Amniotic epithelial cell (primary cell): Measurements from ENCODE around the gene SEC14L2.
"Not testable (repeated sequence)": the region's sequence is repeated elsewhere in the genome, so short reads cannot be mapped to it uniquely, and the experiment has no call there.

Experiments
- DNase-seq: peaks from one replicate; pipeline ENCODE4 v3.0.0-alpha.2; 2010; ENCODE audit warnings: low read depth

Gene SEC14L2

GRCh38 chr22:30375312-30375849 lies 21.4 kb upstream of the SEC14L2 start:
- no peak for DNase-seq

GRCh38 chr22:30380011-30380410 lies 16.8 kb upstream of the SEC14L2 start:
- DNase-seq, result no peak

- DNase-seq, result no peak
Observed at GRCh38 chr22:30381264-30381663, 15.6 kb upstream of the SEC14L2 start.

GRCh38 chr22:30382340-30382739 lies 14.5 kb upstream of the SEC14L2 start:
- no peak for DNase-seq

- DNase-seq, result no peak
Observed at GRCh38 chr22:30383061-30383460, 13.8 kb upstream of the SEC14L2 start.

GRCh38 chr22:30385942-30386341 lies 10.9 kb upstream of the SEC14L2 start:
- DNase-seq, result no peak

- no peak for DNase-seq
Observed at GRCh38 chr22:30386608-30386959, 10.2 kb upstream of the SEC14L2 start.

GRCh38 chr22:30386960-30387827 lies 9.6 kb upstream of the SEC14L2 start, which contains the start of gene RNF215:
TSS of gene RNF215 (minus strand) at chr22:30387411. CDS start at chr22:30387313, 98 bp downstream.
- DNase-seq, result peak; percentile 41

GRCh38 chr22:30390974-30391691 lies 5.7 kb upstream of the SEC14L2 start:
- peak; percentile 68 for DNase-seq

- DNase-seq, result no peak
Observed at GRCh38 chr22:30392661-30393321, 4.0 kb upstream of the SEC14L2 start.

GRCh38 chr22:30393322-30393680 lies 3.5 kb upstream of the SEC14L2 start:
- no peak for DNase-seq

GRCh38 chr22:30393885-30394284 lies 2.9 kb upstream of the SEC14L2 start:
- DNase-seq, result no peak

- DNase-seq, result no peak
Observed at GRCh38 chr22:30397656-30398635, 1.1 kb downstream of the SEC14L2 start.

GRCh38 chr22:30398685-30399680 lies 2.2 kb downstream of the SEC14L2 start:
- peak; percentile 31 for DNase-seq

- no peak for DNase-seq
Observed at GRCh38 chr22:30399718-30400117, 2.9 kb downstream of the SEC14L2 start.

GRCh38 chr22:30400159-30400558 lies 3.3 kb downstream of the SEC14L2 start:
- DNase-seq, result no peak

- DNase-seq, result not testable (repeated sequence)
Observed at GRCh38 chr22:30401024-30401423, 4.2 kb downstream of the SEC14L2 start.

GRCh38 chr22:30402028-30402765 lies 5.4 kb downstream of the SEC14L2 start:
- no peak for DNase-seq

GRCh38 chr22:30402766-30403104 lies 5.9 kb downstream of the SEC14L2 start:
- not testable (repeated sequence) for DNase-seq
